Ectodermal cell (in vitro differentiated cells): ENCODE data around the gene DCDC2B.

ENCODE experiments used
- H3K27ac ChIP-seq: 2 replicates; pipeline ENCODE4 v1.7.0; 2013; ENCODE audit warnings: mild to moderate bottlenecking, low read depth, low read length; ENCODE audit not compliant: insufficient read depth, poor library complexity, severe bottlenecking
- H3K27me3 ChIP-seq: 2 replicates; pipeline ENCODE4 v1.7.0; 2013; ENCODE audit warnings: mild to moderate bottlenecking, low read length; ENCODE audit not compliant: insufficient read depth, control insufficient read depth, poor library complexity, severe bottlenecking
- H3K36me3 ChIP-seq: one replicate; pipeline ENCODE4 v1.7.0; 2013; ENCODE audit warnings: low read length; ENCODE audit not compliant: control insufficient read depth, insufficient read depth
- H3K4me1 ChIP-seq: one replicate; pipeline ENCODE4 v1.7.0; 2013; ENCODE audit warnings: low read length; ENCODE audit not compliant: control insufficient read depth, insufficient read depth
- H3K4me3 ChIP-seq: 2 replicates; pipeline ENCODE4 v1.7.0; 2013; ENCODE audit warnings: low read depth, low read length, control low read depth; ENCODE audit not compliant: insufficient read depth
- H3K9me3 ChIP-seq: 2 replicates; pipeline ENCODE4 v1.7.0; 2013; ENCODE audit warnings: mild to moderate bottlenecking, low read length, moderate library complexity; ENCODE audit not compliant: control insufficient read depth
- WGBS, 2 experiments: methylation state at CpG; one replicate each; pipeline ENCODE4 v1.1.7; 2013; ENCODE audit warnings: missing lambda C conversion rate in 2 of 2; 5-methylcytosine and 5-hydroxymethylcytosine counted together

The DCDC2B gene

GRCh38 chr1:32180186-32181060, 28.5 kb upstream of the DCDC2B start:
- Histone ChIP-seq H3K9me3 (no peaks in the 10 kb centered on the region), H3K27me3 (no peaks in the 10 kb centered on the region), H3K36me3 (peaks cover 27% of the 10 kb centered on the region), H3K4me1 (peaks cover 11% of the 10 kb centered on the region), H3K27ac (peak overlapping the region; percentile 90), H3K4me3 (peak overlapping the region; percentile 77)
- WGBS, 2 experiments: 17 to 19% methylated on average over 36 of the region's 36 CpGs

- peaks cover 29% of the 10 kb centered on the region for H3K36me3 ChIP-seq
- 93 to 94% methylated on average over 9 of the region's 9 CpGs for WGBS, 2 experiments
- no peak overlapping the region for H3K27ac ChIP-seq
- H3K4me1 ChIP-seq: peaks cover 11% of the 10 kb centered on the region
- peak overlapping the region; percentile 77 for H3K4me3 ChIP-seq
- no peaks in the 10 kb centered on the region for H3K27me3 ChIP-seq
- no peaks in the 10 kb centered on the region for H3K9me3 ChIP-seq
These were observed 27.8 kb upstream of the DCDC2B start for GRCh38 chr1:32181065-32181464.

GRCh38 chr1:32181563-32181962, 27.3 kb upstream of the DCDC2B start:
- Histone ChIP-seq H3K4me3 (no peak overlapping the region), H3K27ac (no peak overlapping the region)

GRCh38 chr1:32182060-32182459, 26.8 kb upstream of the DCDC2B start:
- Histone ChIP-seq H3K4me3 (no peak overlapping the region), H3K27me3 (no peaks in the 10 kb centered on the region), H3K4me1 (peaks cover 11% of the 10 kb centered on the region), H3K9me3 (no peaks in the 10 kb centered on the region), H3K27ac (no peak overlapping the region), H3K36me3 (peaks cover 38% of the 10 kb centered on the region)
- WGBS, 2 experiments: 96 to 97% methylated on average over 6 of the region's 6 CpGs

More at GRCh38 chr1:32181563-32181962, 27.3 kb upstream of the DCDC2B start:
- Histone ChIP-seq H3K27me3 (no peaks in the 10 kb centered on the region), H3K36me3 (peaks cover 34% of the 10 kb centered on the region), H3K9me3 (no peaks in the 10 kb centered on the region), H3K4me1 (peaks cover 11% of the 10 kb centered on the region)
- WGBS, 2 experiments: 96 to 97% methylated on average over 5 of the region's 5 CpGs

- Histone ChIP-seq H3K36me3 (peaks cover 64% of the 10 kb centered on the region), H3K9me3 (no peaks in the 10 kb centered on the region), H3K4me1 (peaks cover 7% of the 10 kb centered on the region), H3K4me3 (no peak overlapping the region), H3K27me3 (no peaks in the 10 kb centered on the region), H3K27ac (no peak overlapping the region)
These were observed 24.2 kb upstream of the DCDC2B start for GRCh38 chr1:32184650-32185049.

GRCh38 chr1:32186077-32186476, 22.8 kb upstream of the DCDC2B start:
- Histone ChIP-seq H3K9me3 (no peaks in the 10 kb centered on the region), H3K4me1 (peaks cover 3% of the 10 kb centered on the region), H3K4me3 (no peak overlapping the region), H3K27ac (no peak overlapping the region), H3K27me3 (no peaks in the 10 kb centered on the region), H3K36me3 (peaks cover 77% of the 10 kb centered on the region)
- 93 to 98% methylated on average over 2 of the region's 2 CpGs for WGBS, 2 experiments

GRCh38 chr1:32186491-32186890, 22.4 kb upstream of the DCDC2B start:
- H3K4me3 ChIP-seq: no peak overlapping the region
- no peak overlapping the region for H3K27ac ChIP-seq
- 92 to 100% methylated on average over 2 of the region's 2 CpGs for WGBS, 2 experiments
- no peaks in the 10 kb centered on the region for H3K4me1 ChIP-seq
- no peaks in the 10 kb centered on the region for H3K9me3 ChIP-seq
- H3K27me3 ChIP-seq: no peaks in the 10 kb centered on the region
- peaks cover 79% of the 10 kb centered on the region for H3K36me3 ChIP-seq

- WGBS, 2 experiments: 96 to 98% methylated on average over 9 of the region's 9 CpGs
- H3K36me3 ChIP-seq: peaks cover 83% of the 10 kb centered on the region
- no peak overlapping the region for H3K4me3 ChIP-seq
- no peaks in the 10 kb centered on the region for H3K9me3 ChIP-seq
- H3K27me3 ChIP-seq: no peaks in the 10 kb centered on the region
- H3K27ac ChIP-seq: no peak overlapping the region
- no peaks in the 10 kb centered on the region for H3K4me1 ChIP-seq
These were observed 21.0 kb upstream of the DCDC2B start for GRCh38 chr1:32187850-32188249.

GRCh38 chr1:32192220-32192948, 16.5 kb upstream of the DCDC2B start:
- Histone ChIP-seq H3K27me3 (no peaks in the 10 kb centered on the region), H3K27ac (no peak overlapping the region), H3K4me1 (peaks cover 2% of the 10 kb centered on the region), H3K4me3 (no peak overlapping the region), H3K36me3 (peaks cover 88% of the 10 kb centered on the region), H3K9me3 (no peaks in the 10 kb centered on the region)
- 95 to 97% methylated on average over 8 of the region's 8 CpGs for WGBS, 2 experiments

- H3K27me3 ChIP-seq: no peaks in the 10 kb centered on the region
- H3K9me3 ChIP-seq: no peaks in the 10 kb centered on the region
- no peak overlapping the region for H3K4me3 ChIP-seq
- H3K4me1 ChIP-seq: peaks cover 27% of the 10 kb centered on the region
- WGBS, 2 experiments: 95 to 97% methylated on average over 6 of the region's 6 CpGs
- no peak overlapping the region for H3K27ac ChIP-seq
- peaks cover 63% of the 10 kb centered on the region for H3K36me3 ChIP-seq
These were observed 13.9 kb upstream of the DCDC2B start for GRCh38 chr1:32194984-32195383.
